Central memory CD8-positive, alpha-beta T cell (primary cell): ENCODE data around the gene MAGEA1.
"Not testable (repeated sequence)": the region's sequence is repeated elsewhere in the genome, so short reads cannot be mapped to it uniquely, and the experiment has no call there.

Experiments used
- ATAC-seq: fragments of 150-1000 bp; cut with Tn5 transposase; replicated peaks from 2 replicates; pipeline ENCODE4 v1.10.0; 2022; ENCODE audit warnings: mild to moderate bottlenecking, moderate FRiP score, moderate number of reproducible peaks; ENCODE audit not compliant: poor library complexity, severe bottlenecking; ENCODE audit errors: extremely low read depth
- DNase-seq, 2 donors: peaks; one replicate each; pipeline ENCODE4 v3.0.0; 2021; ENCODE audit warnings: low spot score in 2 of 2
- H3K27ac Mint-ChIP-seq: one replicate; pipeline ENCODE4 v1.8.0; 2022; ENCODE audit warnings: low read depth, mild to moderate bottlenecking, moderate library complexity, mixed read lengths
- H3K27me3 Mint-ChIP-seq: one replicate; pipeline ENCODE4 v1.8.0; 2022; ENCODE audit warnings: mixed read lengths
- H3K36me3 Mint-ChIP-seq: one replicate; pipeline ENCODE4 v1.8.0; 2022; ENCODE audit warnings: mild to moderate bottlenecking, moderate library complexity, mixed read lengths; ENCODE audit not compliant: insufficient read depth
- H3K4me1 Mint-ChIP-seq: one replicate; pipeline ENCODE4 v1.8.0; 2022; ENCODE audit warnings: mixed read lengths
- H3K4me3 Mint-ChIP-seq: one replicate; pipeline ENCODE4 v1.8.0; 2022; ENCODE audit warnings: mild to moderate bottlenecking, moderate library complexity, mixed read lengths
- H3K9me3 Mint-ChIP-seq: one replicate; pipeline ENCODE4 v1.8.0; 2022; ENCODE audit warnings: mixed read lengths

MAGEA1 gene

DNA sequence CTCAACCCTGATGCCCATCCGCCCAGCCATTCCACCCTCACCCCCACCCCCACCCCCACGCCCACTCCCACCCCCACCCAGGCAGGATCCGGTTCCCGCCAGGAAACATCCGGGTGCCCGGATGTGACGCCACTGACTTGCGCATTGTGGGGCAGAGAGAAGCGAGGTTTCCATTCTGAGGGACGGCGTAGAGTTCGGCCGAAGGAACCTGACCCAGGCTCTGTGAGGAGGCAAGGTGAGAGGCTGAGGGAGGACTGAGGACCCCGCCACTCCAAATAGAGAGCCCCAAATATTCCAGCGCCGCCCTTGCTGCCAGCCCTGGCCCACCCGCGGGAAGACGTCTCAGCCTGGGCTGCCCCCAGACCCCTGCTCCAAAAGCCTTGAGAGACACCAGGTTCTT is at the start of gene MAGEA1:
MAGEA1 (plus strand) TSS at position 154 of the 400 bp plus-strand sequence. CDS start 3,106 bp downstream, outside the sequence.
- Mint-ChIP-seq H3K9me3 (no peaks in the 10 kb centered on the region), H3K4me1 (no peaks in the 10 kb centered on the region), H3K27me3 (peaks cover 22% of the 10 kb centered on the region), H3K4me3 (no peak within 1 kb of the TSS), H3K36me3 (no peaks in the 10 kb centered on the region), H3K27ac (no peak within 1 kb of the TSS)
- ATAC-seq = no peak
- DNase-seq = no peak

DNA sequence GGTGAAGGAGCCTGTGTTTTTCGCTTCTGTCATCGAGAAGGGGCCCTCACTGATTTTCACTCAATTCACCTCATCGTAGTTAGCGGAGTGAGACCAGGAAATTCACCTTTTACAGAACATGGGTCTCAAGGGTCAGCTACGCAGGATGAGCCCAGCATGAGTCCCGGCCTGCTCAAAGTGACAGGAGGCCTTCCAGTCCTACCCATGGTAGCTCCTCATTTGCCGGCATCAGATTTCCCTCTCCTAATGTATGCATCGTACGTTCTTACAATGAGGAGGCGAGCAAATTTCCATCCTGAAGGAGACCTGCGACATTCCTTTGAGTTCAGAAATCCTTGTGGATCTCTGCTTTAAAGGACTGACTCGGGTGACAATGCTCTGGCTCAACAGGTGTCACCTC is 46.2 kb upstream of the MAGEA1 start:
- not testable (repeated sequence) for ATAC-seq, H3K36me3 Mint-ChIP-seq, H3K4me3 Mint-ChIP-seq, H3K27me3 Mint-ChIP-seq, H3K4me1 Mint-ChIP-seq, DNase-seq, H3K27ac Mint-ChIP-seq, H3K9me3 Mint-ChIP-seq

- H3K27me3 Mint-ChIP-seq, H3K27ac Mint-ChIP-seq, H3K4me3 Mint-ChIP-seq, DNase-seq, ATAC-seq, H3K4me1 Mint-ChIP-seq, H3K36me3 Mint-ChIP-seq, H3K9me3 Mint-ChIP-seq: not testable (repeated sequence)
Measured at GRCh38 chrX:153139074-153139473, 40.0 kb upstream of the MAGEA1 start.

- not testable (repeated sequence) for H3K4me1 Mint-ChIP-seq, H3K27me3 Mint-ChIP-seq, DNase-seq, H3K36me3 Mint-ChIP-seq, H3K9me3 Mint-ChIP-seq, ATAC-seq, H3K4me3 Mint-ChIP-seq, H3K27ac Mint-ChIP-seq
Measured at GRCh38 chrX:153146288-153146687, 32.8 kb upstream of the MAGEA1 start.

DNA sequence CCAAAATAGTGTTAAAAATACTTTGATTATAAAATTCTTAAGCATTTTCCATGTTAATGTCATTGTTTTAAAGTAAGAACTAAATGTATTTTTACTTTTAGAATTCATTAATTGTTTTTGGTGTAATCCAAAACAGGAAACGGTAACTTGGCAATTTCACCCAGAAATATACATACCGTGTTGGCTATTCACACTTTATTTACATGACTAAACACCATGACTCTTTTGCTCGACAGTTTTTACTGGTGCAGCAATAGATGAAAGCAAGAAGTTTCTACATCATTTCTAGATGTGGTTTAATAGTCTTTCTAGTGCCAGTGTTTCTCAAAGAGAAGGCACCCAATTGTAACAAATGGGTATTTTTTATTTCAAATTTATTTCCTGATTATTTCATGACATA is 25.6 kb upstream of the MAGEA1 start:
- Mint-ChIP-seq H3K9me3 (no peaks in the 10 kb centered on the region), H3K4me3 (no peak overlapping the region), H3K36me3 (no peaks in the 10 kb centered on the region), H3K4me1 (no peaks in the 10 kb centered on the region), H3K27me3 (peaks cover 33% of the 10 kb centered on the region), H3K27ac (no peak overlapping the region)
- no peak for ATAC-seq
- DNase-seq = no peak

- no peak for DNase-seq
- H3K4me3 Mint-ChIP-seq = no peak overlapping the region
Measured at GRCh38 chrX:153157450-153157849, 21.6 kb upstream of the MAGEA1 start.

DNA sequence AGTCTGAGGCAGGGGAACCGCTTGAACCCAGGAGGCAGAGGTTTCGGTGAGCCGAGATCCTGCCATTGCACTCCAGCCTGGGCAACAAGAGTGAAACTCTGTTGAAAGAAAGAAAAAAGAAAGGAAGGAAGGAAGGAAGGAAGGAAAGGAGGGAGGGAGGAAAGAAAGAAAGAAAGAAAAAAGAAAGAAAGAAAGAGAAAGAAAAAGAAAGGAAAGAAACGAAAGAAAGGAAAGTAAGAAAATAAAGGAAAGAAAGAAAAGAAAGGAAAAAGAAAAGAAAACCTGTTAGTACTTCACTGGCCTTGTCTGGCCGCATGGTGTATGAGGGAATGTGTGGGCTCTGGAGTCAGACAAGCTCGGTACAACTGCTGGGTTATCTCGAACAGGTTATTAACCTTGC is 20.8 kb upstream of the MAGEA1 start:
- Mint-ChIP-seq H3K9me3 (no peaks in the 10 kb centered on the region), H3K27ac (no peak overlapping the region), H3K36me3 (no peaks in the 10 kb centered on the region), H3K27me3 (peaks cover 34% of the 10 kb centered on the region), H3K4me1 (no peaks in the 10 kb centered on the region), H3K4me3 (no peak overlapping the region)
- ATAC-seq (no peak), DNase-seq (no peak)

More at GRCh38 chrX:153157450-153157849, 21.6 kb upstream of the MAGEA1 start:
- Mint-ChIP-seq H3K36me3 (no peaks in the 10 kb centered on the region), H3K27ac (no peak overlapping the region), H3K27me3 (peaks cover 33% of the 10 kb centered on the region), H3K4me1 (no peaks in the 10 kb centered on the region), H3K9me3 (no peaks in the 10 kb centered on the region)
- no peak for ATAC-seq

DNA sequence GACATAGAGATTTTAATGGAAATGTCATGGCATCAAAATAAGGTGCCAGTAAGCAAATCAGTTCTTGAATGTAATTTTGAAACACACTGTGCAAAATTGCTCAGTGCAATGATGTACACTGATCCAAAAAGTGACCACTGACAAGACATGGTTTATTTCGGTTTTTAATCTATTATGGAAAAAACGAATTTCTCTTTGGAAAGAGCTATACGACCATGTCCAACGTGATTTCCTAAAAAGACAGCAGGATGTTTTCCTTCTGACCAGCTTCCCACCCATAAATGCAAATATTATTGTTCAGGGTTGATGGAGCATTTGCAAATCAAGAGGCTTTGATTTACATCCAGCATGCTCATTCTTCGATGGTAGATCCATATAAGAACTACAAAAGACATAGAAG is 17.1 kb upstream of the MAGEA1 start:
- Mint-ChIP-seq H3K4me1 (no peaks in the 10 kb centered on the region), H3K27me3 (peaks cover 33% of the 10 kb centered on the region)

DNA sequence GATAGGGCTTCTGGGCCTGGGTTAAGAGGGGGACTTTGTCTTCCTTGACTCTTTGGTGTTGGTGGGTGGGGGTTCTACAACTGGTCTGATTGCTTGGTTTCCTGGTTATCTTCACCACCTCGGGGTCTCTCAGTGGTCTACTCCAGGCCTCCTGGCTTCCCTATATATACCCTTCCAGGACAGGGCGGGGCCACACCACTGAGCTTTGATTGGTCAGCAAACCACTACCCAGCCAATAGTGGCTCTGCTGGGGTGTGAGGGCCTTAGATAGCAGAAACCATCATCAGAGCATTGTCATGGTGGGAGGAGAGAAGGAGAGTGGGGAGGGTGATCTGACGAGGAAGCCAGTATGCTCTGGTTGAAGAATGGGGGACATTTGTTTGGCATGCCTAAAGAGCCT is 14.4 kb upstream of the MAGEA1 start:
- H3K27ac Mint-ChIP-seq = no peak overlapping the region
- no peak for DNase-seq

More for the DNA sequence above, 17.1 kb upstream of the MAGEA1 start:
- H3K9me3 Mint-ChIP-seq = no peaks in the 10 kb centered on the region
- H3K36me3 Mint-ChIP-seq = no peaks in the 10 kb centered on the region
- ATAC-seq (no peak), DNase-seq (no peak)
- H3K27ac Mint-ChIP-seq = no peak overlapping the region
- H3K4me3 Mint-ChIP-seq = no peak overlapping the region

DNA sequence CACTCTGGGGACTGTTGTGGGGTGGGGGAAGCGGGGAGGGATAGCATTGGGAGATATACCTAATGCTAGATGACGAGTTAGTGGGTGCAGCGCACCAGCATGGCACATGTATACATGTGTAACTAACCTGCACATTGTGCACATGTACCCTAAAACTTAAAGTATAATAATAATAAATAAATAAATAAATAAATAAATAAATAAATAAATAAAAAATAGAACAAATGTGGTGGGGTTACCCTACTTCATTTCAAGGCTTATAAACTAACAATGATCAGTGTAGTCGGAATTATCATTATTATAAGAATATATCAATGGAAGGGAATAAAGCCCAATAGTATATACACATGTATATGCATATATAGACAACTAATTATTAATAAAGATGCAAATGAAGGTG is 10.7 kb upstream of the MAGEA1 start:
- DNase-seq, H3K36me3 Mint-ChIP-seq, H3K9me3 Mint-ChIP-seq, H3K27ac Mint-ChIP-seq, H3K4me3 Mint-ChIP-seq, H3K4me1 Mint-ChIP-seq, ATAC-seq: not testable (repeated sequence)
- peaks cover 34% of the 10 kb centered on the region for H3K27me3 Mint-ChIP-seq

More for the DNA sequence above, 14.4 kb upstream of the MAGEA1 start:
- peaks cover 23% of the 10 kb centered on the region for H3K27me3 Mint-ChIP-seq
- no peak overlapping the region for H3K4me3 Mint-ChIP-seq
- no peaks in the 10 kb centered on the region for H3K9me3 Mint-ChIP-seq
- no peaks in the 10 kb centered on the region for H3K4me1 Mint-ChIP-seq
- H3K36me3 Mint-ChIP-seq = no peaks in the 10 kb centered on the region
- no peak for ATAC-seq

DNA sequence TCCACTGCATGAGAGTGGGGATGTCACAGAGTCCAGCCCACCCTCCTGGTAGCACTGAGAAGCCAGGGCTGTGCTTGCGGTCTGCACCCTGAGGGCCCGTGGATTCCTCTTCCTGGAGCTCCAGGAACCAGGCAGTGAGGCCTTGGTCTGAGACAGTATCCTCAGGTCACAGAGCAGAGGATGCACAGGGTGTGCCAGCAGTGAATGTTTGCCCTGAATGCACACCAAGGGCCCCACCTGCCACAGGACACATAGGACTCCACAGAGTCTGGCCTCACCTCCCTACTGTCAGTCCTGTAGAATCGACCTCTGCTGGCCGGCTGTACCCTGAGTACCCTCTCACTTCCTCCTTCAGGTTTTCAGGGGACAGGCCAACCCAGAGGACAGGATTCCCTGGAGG is 2.7 kb downstream of the MAGEA1 start:
- ATAC-seq (no peak), DNase-seq (no peak)
- Mint-ChIP-seq H3K27me3 (peaks cover 24% of the 10 kb centered on the region), H3K27ac (no peak overlapping the region), H3K4me3 (no peak overlapping the region), H3K4me1 (no peaks in the 10 kb centered on the region), H3K36me3 (no peaks in the 10 kb centered on the region), H3K9me3 (no peaks in the 10 kb centered on the region)

GRCh38 chrX:153184787-153185186 is 5.7 kb downstream of the MAGEA1 start:
- Mint-ChIP-seq H3K36me3 (no peaks in the 10 kb centered on the region), H3K27ac (no peak overlapping the region), H3K4me3 (no peak overlapping the region), H3K4me1 (no peaks in the 10 kb centered on the region), H3K9me3 (no peaks in the 10 kb centered on the region), H3K27me3 (peaks cover 34% of the 10 kb centered on the region)
- DNase-seq (no peak), ATAC-seq (no peak)

- Mint-ChIP-seq H3K27ac (no peak overlapping the region), H3K9me3 (no peaks in the 10 kb centered on the region), H3K4me1 (no peaks in the 10 kb centered on the region), H3K27me3 (peaks cover 45% of the 10 kb centered on the region), H3K36me3 (no peaks in the 10 kb centered on the region), H3K4me3 (no peak overlapping the region)
- DNase-seq = no peak
- ATAC-seq = no peak
Measured at GRCh38 chrX:153190381-153190780, 11.3 kb downstream of the MAGEA1 start.

GRCh38 chrX:153200462-153200861 is 21.4 kb downstream of the MAGEA1 start:
- peaks cover 42% of the 10 kb centered on the region for H3K27me3 Mint-ChIP-seq
- no peak overlapping the region for H3K4me3 Mint-ChIP-seq
- no peaks in the 10 kb centered on the region for H3K36me3 Mint-ChIP-seq
- DNase-seq (no peak), ATAC-seq (no peak)
- no peak overlapping the region for H3K27ac Mint-ChIP-seq
- no peaks in the 10 kb centered on the region for H3K4me1 Mint-ChIP-seq
- no peaks in the 10 kb centered on the region for H3K9me3 Mint-ChIP-seq
